Stimulated activated CD8-positive, alpha-beta memory T cell treated with anti-CD3 and anti-CD28 coated beads, Interleukin-15, amount 100 ng/mL, for 48 hours (primary cell): ENCODE results near the gene ANKHD1.
"Not testable (repeated sequence)": the region's sequence is repeated elsewhere in the genome, so short reads cannot be mapped to it uniquely, and the experiment has no call there.

Source experiments
- DNase-seq, 2 donors: peaks; one replicate each; pipeline ENCODE4 v3.0.0-alpha.2; 2020; ENCODE audit warnings: low read depth in 2 of 2

The ANKHD1 gene

DNA sequence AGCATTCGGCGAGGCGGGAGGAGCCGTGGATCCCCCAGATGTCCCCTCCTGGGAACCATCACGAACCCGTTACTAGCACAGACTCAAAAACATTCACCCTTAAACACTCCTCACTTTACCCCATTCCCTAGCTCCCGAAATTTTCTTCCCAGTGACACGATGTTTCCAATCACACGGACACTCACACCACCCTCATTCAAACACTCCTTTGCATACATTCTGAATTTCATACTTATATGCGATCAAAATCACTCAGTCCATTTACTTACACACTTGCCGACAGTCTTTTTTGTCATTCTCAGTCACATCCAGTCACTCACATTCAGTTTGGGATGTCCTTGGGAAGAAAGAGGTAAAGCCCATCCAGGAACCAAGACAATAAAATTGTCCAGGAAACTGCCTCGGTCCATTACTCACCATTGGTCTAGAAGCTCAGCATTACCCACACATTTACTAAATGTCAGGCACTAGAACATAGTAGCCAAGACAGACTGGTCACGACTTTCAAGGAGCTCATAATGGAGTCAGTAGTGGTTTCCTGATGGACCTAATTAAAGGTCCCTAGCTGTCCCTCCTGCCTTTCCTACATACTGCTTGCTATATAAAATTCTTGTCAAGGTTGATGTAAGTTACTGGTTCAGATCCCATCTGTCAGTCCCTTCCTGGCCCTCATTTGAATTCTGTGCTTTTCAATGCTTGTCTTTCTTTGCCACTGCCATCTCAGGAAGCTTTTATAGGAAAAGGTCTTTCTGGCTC lies 163.6 kb downstream of the ANKHD1 start:
- no peak for DNase-seq

DNA sequence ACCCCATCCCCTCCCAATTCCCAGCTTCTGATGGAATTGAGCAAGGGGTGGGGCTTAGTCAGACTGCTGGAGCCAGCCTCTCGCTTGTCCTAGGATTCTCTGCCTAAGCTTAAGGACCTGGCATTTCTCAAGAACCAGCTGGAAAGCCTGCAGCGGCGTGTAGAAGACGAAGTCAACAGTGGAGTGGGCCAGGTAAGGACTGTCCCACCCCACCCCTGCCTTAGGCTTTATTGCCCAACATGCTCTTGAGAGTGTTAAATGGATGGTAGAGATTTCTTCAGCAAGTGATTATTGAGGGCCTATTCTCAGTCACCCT lies 164.1 kb downstream of the ANKHD1 start:
- DNase-seq = no peak

DNA sequence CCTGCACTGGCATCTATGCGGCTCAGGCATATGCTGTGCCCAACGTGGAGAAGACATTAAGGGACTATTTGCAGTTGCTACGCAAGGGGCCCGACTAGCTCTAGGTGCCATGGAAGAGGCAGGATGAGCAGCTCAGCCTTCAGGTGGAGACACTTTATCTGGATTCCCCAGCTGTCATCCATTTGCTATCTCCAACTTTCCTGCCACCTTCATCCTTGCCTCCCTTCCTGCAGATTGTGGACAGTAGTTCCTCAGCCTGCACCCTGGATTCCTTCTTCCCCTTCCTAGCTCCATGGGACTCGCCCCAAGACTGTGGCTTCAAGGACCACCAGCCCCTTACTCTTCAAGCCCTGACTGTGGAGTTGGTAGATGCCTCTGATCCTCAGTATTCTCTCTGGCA lies 165.0 kb downstream of the ANKHD1 start:
- DNase-seq = no peak

DNA sequence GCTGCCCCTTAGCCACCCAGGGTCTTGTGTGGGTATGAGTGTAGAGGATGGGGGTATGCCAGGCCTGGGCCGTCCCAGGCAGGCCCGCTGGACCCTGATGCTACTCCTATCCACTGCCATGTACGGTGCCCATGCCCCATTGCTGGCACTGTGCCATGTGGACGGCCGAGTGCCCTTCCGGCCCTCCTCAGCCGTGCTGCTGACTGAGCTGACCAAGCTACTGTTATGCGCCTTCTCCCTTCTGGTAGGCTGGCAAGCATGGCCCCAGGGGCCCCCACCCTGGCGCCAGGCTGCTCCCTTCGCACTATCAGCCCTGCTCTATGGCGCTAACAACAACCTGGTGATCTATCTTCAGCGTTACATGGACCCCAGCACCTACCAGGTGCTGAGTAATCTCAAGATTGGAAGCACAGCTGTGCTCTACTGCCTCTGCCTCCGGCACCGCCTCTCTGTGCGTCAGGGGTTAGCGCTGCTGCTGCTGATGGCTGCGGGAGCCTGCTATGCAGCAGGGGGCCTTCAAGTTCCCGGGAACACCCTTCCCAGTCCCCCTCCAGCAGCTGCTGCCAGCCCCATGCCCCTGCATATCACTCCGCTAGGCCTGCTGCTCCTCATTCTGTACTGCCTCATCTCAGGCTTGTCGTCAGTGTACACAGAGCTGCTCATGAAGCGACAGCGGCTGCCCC lies 165.6 kb downstream of the ANKHD1 start:
- DNase-seq = no peak

DNA sequence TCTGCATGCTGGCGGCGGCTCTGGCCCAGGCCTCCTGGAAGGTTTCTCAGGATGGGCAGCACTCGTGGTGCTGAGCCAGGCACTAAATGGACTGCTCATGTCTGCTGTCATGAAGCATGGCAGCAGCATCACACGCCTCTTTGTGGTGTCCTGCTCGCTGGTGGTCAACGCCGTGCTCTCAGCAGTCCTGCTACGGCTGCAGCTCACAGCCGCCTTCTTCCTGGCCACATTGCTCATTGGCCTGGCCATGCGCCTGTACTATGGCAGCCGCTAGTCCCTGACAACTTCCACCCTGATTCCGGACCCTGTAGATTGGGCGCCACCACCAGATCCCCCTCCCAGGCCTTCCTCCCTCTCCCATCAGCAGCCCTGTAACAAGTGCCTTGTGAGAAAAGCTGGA lies 166.2 kb downstream of the ANKHD1 start:
- no peak for DNase-seq

DNA sequence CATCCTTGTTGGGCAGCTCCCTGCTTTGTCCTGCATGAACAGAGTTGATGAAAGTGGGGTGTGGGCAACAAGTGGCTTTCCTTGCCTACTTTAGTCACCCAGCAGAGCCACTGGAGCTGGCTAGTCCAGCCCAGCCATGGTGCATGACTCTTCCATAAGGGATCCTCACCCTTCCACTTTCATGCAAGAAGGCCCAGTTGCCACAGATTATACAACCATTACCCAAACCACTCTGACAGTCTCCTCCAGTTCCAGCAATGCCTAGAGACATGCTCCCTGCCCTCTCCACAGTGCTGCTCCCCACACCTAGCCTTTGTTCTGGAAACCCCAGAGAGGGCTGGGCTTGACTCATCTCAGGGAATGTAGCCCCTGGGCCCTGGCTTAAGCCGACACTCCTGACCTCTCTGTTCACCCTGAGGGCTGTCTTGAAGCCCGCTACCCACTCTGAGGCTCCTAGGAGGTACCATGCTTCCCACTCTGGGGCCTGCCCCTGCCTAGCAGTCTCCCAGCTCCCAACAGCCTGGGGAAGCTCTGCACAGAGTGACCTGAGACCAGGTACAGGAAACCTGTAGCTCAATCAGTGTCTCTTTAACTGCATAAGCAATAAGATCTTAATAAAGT lies 166.9 kb downstream of the ANKHD1 start:
- no peak for DNase-seq

DNA sequence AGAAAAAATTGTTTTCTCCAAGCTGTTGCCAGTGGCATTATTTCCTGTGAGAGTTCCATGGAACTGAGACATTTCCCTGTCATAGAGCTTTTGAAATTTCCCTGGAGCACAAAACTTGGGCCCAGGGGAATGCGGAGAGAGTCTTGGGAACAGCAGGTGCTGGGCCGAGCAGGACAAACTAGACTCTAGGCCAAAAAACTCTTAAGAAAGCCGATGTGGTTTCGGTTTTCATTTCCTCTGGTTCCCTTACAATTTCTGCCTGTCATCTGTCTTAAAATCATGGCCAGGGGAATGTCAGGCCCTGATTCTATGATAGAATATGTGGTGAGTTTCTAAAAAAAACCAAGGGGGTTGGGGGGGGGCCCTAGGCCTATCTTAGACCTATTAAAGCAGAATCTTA lies 167.6 kb downstream of the ANKHD1 start:
- no peak for DNase-seq

DNA sequence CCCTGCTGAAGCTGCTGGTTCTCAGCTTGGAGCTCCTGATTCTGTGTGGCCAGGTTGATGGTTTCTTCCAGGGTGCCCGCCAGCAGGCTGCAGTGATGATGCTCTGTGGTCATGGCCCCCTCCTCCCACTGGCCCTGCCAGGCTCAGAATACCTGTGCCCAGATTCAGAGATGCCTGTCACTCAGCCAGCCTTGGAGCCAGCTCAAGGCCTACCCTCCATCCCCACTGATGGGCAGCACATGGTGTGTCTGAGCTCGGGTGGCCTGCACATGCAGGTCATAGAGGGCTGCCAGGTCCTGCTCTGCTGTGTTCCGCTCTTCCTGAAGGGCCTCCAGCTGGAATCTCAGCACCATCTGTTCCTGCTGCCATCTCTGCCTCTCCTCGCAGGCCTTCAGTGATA lies 168.4 kb downstream of the ANKHD1 start:
- DNase-seq = no peak

DNA sequence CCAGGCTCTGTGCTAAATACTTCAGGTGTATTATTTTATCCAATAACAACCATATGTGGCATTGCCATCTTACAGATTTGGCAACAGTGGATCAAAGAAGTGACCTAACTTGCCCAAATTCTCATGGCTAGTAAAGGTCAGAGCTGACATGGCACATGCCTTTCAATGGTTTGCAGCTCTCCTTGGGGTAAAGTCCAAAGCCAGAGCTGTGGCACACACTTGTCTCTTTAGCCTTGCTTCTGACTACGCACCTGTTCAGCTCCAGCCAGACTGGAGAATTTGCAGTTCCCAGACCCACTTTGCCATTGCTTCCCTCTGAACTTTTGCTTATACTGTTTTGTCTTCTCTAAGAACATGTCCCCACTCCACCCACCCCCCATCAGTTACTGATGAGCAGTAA lies 168.9 kb downstream of the ANKHD1 start:
- DNase-seq = no peak

DNA sequence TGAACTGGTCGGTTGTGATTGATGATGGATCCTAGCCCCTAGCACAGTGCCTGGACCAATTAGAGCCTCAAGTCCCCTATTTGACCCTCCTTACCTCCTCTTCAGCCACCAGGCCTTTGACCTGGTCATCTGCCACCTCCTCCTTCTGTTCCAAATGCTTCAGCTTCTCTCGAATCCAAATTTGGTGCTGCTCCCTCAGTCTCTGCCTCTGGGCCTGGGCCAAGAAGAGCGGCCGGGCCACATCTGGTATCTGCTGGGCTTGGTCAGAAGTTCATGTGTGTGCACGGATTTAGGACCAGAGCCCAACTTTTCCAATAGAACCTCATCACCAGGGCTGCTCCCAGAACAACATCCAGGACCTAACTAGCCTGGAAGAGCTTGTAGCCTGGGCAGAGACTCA lies 169.5 kb downstream of the ANKHD1 start:
- DNase-seq = no peak

DNA sequence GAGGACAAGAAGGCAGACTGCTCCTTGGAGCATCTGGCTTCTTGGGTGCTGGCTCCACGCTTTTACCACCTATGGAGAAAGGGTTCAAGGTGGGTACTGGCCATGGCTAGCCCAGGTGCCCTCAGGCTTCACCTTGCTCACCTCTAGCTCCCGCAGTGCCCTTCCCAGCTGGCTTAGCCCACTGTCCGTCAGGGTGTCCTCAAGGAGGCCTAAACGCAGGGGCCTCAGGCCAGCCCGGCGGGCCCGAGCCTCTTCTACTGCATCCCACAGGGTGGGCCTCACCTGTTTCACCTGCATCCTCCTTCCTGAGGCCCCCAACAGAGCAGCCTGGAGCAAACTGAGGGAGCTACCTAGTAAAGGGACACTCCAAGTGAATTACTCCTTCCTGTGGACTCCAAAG lies 172.1 kb downstream of the ANKHD1 start:
- DNase-seq = no peak

DNA sequence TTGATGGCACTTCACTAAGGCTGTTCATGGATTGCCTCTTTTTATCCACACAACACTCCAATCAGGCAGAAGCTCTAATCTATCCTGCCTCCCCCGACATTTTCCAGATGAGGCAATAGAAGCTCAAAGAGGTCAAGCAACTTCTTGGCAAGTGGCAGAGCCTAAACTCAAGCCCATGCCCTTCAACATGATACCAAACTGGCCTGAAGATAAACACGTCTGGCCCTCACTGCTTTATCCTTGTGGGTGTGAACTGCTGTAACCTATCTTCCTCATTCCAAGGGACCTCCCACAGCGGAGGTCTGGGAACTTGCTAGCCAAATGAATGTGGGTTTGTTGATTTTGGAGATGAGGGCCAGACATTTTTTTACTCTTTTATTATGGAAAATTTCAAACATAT lies 172.5 kb downstream of the ANKHD1 start:
- DNase-seq = no peak

DNA sequence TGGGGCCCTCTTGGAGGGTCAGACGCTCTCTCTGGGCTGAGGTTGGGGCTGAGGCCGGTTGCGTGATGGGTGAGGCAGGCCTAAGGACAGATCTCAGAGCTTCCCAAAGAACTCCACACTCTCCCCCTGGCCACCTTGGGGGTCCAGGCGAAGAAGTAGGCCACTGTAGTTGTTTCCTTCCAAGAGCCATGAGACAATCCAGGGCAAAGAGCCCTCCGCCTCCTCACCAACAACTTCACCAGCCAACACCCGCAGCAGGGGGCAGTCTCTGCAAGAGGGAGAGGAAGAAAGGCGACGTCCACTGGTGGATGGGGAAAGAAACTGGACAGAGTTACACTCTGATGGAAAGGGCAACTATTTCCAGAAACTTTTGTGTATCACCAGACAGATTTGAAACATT lies 173.7 kb downstream of the ANKHD1 start:
- no peak for DNase-seq

DNA sequence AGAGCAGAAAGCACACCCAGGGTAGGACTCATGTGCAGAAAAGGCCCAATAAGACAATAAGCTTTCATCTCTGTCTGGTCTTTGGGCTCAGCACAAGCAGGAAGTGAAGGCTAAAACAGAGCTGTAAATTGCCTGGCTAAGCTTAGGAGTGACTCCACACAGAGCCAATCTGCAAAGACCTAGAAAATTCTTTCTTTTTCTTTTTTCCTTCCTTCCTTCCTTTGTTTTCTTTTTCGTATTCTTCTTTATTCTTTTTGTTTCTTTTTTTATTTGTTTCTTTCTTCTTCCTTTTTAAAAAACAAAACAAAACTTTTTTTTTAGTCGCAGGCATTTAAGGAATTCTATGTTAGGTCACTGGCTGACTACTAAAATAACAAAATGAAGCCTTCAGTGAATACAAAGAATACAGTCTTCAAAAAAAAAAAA lies 175.2 kb downstream of the ANKHD1 start:
- no peak for DNase-seq

DNA sequence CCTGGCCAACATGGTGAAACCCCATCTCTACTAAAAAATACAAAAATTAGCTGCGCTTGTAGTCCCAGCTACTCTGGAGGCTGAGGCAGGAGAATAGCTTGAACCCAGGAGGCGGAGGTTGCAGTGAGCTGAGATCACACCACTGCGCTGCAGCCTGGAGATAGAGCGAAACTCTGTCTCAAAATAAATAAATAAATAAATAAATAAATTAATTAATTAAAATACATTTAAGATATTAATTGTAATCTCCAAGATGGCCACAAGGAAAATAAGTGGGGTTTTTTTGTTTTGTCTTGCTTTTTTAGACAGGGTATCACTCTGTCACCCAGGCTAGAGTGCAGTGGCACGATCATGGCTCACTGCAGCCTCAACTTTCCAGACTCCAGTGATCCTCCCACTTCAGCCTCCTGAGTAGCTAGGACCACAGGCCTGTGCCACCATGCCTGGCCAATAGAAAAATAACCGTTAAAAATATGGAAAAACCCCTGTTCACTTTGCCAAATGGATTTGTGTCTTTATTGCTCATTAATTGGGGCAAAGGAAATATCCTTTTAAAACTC lies 177.6 kb downstream of the ANKHD1 start:
- DNase-seq = not testable (repeated sequence)

DNA sequence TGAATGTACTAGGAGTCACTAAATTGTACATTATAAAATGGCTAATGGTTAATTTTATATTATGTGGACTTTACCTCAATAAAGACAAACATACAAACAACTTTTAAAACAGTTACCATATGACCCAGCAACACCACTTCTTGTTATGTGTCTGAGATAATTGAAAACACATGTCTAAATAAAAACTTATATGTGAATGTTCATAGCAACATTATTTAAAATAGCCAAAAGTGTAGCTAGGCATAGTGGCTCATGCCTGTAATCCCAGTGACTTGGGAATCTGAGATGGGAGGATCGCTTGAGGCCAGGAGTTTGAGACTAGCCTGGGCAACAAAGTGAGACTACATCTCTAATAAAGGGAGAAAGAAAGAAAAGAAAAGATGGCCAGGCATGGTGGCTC lies 185.9 kb downstream of the ANKHD1 start:
- no peak for DNase-seq

DNA sequence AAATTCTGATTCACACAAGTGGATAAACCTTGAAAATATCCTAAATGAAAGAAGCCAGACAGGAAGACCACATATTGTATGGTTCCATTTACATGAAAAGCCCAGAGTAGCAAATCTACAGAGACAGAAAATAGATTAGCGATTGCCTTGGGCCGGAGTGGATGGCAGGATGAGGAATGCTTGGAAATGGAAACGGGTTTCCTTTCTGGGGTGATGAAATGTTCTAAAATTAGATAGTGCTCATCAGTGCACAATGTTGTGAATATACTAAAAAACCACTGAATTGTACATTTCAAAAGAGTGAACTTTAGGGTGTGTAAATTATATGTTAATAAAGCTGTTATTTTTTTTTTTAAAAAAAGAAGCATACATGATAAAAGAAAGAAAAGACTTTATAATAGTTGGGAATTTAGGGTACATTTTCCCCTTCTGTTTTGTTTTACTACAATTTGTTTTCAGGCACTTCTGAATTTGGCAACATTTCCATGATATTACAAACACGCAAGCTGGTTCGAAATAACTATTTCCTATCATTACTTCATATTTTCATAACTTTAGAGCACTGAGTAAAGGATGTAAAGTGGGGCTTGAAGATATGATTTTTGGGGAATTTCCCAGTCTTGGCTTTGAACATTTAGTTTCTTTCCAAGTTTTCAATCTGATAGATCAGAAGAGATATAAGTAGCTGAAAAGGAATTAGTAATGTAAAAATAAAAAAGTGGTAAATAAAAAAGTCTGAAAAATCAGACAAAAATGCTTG lies 186.9 kb downstream of the ANKHD1 start:
- no peak for DNase-seq
